Stimulated activated CD4-positive, alpha-beta T cell treated with anti-CD3 and anti-CD28 coated beads, Interleukin-4, amount 100 ng/mL, for 48 hours (primary cell): ENCODE results near the gene DNAJC7.
"Not testable (repeated sequence)": the region's sequence is repeated elsewhere in the genome, so short reads cannot be mapped to it uniquely, and the experiment has no call there.

Experiments used
- DNase-seq, 2 donors: peaks; one replicate each; pipeline ENCODE4 v3.0.0-alpha.2; 2020; ENCODE audit warnings: low read depth in 2 of 2

Gene DNAJC7

GRCh38 chr17:42012363-42012762, 4.9 kb downstream of the DNAJC7 start:
- DNase-seq: not testable (repeated sequence)

DNA sequence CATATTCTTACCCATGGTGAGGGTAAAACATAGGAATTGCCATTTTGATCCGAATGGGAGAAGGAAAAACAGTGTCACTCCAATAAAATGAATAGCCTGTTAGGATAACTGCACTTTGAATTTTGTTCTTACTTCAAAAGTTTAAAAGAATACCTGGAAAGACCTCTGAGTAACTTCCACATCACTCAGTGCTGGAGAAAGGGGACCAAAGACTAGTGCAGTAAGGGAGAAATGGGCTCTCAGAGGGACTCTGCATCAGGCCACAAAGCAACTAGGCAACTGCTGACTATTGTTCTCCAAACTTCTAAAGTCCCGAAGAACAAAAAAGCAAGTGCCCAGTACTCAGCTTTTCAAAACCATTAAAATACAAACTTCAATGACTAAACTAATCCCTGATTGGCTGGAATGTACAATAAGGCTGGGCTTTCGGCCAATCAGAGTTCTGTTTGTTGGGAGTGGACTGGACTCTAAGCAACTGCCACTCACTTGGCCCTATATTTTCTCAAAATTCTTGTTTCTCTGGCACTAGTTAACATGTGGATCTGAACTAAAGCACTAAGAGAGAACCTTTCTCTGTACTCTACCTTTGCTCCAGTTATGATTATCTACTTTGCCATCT, 6.2 kb downstream of the DNAJC7 start:
- no peak for DNase-seq

DNA sequence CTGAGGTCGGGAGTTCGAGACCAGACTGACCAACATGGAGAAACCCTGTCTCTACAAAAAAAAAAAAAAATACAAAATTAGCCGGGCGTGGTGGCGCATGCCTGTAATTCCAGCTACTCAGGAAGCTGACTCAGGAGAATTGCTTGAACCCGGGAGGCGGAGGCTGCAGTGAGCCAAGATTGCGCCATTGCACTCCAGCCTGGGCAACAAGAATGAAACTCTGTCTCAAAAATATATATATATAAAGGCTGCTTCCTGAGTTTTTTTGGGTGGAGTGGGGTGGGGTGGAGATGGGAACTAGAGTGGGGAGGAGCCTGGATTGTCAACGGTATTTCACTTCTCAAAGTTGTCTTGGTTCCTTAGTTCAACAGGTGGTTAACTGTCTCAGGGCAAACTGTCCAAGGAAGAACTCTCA, 7.0 kb downstream of the DNAJC7 start:
- DNase-seq: not testable (repeated sequence)

DNA sequence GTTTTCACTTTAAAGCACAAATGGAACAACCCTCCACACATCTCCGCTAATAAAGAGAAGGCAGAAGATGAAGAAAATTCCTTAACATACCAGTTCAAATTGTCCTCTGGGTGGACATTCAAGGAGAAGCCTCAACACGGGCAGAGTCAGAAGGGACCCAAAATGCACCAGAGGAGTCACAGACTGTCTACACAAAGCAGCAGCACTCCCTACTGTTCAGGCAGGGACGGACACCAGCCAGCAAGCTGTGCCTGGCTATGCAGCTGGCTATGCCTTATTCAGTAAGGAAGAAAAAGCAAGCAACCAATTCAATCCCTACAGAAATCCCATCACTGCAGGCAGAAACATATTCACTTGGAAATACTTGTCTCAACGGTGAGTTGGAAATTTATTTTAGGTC, 8.1 kb downstream of the DNAJC7 start:
- no peak for DNase-seq

- DNase-seq: no peak
These were observed 12.1 kb downstream of the DNAJC7 start for GRCh38 chr17:42005166-42005565.

- no peak for DNase-seq
These were observed 14.4 kb downstream of the DNAJC7 start for GRCh38 chr17:42002792-42003301.

DNA sequence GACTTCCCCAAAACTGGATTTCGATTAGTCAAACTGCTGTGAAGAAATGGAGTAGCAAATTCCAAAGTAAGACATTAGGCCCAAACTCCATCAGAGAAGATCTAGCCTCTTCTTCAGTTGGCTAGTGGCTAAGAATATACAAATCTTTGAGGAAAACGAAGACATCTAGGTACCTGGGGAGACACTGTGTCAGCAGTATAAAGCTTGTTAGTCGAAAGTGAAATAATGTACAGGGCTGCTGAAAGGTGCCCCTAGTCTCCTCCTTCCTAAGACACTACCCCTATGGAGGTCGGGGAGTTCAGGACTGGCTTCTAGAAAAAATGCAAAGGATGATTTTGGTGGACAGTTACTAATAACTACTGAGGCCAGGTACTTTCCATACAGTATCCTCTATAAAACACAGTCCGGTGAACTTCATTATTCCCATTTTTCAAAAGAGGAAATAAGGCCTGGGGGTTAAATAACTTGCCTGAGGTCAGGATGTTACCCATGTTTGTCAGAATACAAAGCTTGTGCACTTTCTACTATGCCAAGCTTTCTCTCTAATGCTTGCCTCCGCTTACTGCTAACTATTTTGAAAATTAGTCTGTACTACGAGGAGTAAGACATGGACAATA, 15.0 kb downstream of the DNAJC7 start:
- DNase-seq: no peak

DNA sequence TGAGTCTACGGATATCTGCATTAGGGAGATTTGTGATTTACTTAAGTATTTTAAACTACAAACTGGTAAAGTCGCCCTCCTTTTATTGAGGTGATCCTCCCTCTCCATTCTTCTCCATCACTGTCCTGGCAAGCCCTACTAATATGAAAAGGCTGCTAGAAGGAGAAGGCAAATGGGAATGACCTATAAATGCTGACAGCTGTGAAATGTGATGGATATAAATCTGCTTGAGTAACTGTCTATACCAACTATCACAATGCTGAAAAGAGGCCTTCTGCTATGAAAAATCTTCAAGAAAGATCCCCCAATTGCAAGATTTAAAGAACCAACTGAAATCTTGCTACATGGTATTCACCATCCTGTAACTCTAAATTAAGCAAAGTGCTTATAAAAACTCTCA, 15.5 kb downstream of the DNAJC7 start:
- DNase-seq: no peak

DNA sequence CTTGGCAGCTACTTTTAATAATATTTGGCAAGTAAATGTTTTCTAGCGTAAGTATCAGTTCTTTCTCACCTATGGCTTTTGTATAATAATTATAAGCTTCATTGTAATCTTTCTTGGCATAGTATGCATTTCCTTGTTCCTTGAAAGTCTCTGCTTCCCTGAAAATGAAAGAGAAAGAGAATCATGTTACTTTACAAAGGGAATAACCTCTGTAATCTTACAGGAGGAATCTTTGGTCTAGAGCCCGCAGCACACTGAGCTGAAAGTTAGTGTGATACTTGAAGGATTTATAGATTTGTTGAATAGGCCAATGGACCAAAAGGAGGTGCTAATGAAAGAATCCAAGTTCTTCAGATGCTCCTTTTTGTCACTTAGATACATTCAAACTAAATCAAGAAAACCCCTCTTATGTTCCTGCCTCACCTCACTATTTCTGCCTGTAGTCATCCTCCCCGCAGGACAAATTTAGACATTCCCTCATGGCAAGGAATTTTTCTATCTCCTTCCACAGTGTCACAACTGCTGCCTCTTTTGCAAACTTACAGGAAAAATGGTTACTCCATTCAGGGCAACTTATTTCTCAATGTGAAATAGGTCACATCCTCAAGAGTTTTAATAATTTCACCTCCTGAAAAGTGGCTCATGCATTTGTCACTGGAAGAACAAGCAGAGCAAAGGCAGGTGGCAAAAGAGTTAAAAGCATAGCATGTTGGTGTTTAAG, 16.7 kb downstream of the DNAJC7 start:
- DNase-seq: no peak

GRCh38 chr17:41998497-41998896, 18.7 kb downstream of the DNAJC7 start:
- no peak for DNase-seq

- no peak for DNase-seq
These were observed 20.4 kb downstream of the DNAJC7 start for GRCh38 chr17:41996855-41997164.

DNA sequence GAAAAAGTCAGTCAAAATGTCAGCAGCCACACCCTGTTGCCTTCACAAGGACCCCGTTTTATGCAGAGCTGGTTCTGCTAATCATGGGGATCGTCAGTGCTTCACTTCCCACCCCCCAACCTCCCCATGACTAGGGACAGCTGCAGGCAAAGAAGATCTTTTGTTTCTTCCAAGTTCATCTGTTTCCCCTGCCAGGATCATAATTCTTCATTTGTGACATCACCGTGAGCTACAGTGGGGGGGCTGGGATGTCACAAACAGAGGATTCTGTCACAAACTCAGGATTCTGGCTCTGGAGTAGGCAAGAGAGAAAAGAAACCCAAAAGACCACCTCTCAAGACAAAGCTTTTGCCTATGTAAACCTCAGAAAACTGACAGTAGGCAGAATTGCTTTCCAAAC, 24.7 kb downstream of the DNAJC7 start:
- no peak for DNase-seq

DNA sequence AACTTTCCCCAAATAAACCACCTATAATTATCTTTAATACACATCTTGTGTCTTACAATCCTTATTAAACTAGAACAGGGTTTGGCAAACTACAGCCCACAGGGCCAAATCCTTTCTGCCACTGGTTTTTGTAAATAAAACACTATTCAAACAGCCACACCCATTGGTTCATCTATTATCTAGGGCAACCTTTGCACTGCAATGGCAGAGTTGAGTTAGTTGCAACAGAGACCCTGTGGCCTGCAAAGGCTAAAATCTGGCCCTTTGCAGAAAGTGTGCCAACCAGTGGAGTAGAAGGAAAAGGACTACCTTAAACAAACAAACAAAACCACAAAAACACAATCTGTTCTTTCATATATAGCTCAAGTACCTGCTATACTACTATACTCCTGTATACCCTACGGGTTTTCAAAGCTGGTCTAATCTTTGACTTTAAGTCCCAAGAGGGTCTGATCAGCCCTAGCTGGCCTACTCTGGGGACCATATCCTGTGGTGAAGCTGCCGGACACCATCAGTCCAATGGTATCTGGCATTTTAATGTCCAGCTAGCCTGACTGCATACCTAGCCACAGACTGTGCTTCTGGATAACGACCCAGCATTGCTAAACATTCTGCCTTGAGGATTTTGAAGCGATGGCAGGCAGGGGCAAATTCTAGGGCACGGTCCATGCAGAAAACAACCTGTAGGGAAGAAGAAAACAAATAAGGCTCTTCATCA, 27.4 kb downstream of the DNAJC7 start:
- no peak for DNase-seq

DNA sequence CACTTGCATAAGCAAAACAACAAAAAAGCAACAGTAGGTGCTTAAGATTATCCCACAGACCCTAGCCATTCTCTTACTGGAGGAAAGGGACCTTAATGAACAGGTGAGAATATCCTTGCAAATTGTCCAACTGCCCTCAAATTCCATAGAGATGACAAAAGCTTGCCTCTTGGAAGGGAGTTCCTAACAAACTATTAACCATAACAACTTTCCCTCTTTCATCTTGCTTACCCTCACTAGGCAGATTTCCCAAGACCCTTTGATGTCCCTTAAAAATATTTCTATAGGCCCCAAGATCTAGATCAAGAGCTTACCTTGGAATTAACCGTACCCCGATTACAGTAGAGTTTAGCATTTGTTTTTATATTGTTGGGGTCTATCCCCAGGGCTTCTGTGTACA, 28.8 kb downstream of the DNAJC7 start:
- DNase-seq: no peak

DNA sequence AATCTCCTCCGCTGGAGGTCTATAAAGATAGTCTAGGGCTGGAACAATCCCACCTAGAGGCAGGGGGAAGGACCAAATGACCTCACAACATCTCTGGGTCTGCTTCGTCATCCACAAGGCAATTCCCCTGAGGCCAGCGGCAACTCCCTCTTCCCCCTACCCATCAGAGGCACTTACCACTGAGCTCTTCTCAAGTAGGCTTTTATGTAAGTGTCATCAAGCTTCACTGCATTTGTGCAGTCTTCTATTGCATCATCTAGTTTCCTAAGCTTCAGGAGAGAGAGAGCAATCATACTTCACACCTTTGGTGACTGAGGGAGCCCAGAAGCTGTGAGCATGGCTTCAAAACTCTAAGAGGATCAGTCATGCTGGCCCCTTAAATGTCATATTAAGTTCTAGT, 29.6 kb downstream of the DNAJC7 start:
- no peak for DNase-seq

GRCh38 chr17:41986634-41987033, 30.6 kb downstream of the DNAJC7 start:
- DNase-seq: no peak

DNA sequence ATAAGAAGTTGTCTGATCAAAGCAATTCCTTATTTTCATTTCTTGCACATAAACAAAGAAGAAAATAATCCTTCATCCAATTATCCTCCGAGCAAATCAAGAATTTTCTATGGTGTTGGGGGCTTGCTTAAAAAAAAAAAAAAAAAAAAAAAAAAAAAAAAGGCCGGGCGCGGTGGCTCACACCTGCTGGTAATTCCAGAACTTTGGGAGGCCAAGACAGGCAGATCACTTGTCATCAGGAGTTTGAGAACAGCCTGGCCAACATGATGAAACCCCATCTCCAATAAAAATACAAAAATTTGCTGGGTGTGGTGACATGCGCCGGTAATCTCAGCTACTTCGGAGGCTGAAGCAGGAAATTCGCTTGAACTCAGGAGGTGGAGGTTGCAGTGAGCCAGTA, 31.3 kb downstream of the DNAJC7 start:
- no peak for DNase-seq

DNA sequence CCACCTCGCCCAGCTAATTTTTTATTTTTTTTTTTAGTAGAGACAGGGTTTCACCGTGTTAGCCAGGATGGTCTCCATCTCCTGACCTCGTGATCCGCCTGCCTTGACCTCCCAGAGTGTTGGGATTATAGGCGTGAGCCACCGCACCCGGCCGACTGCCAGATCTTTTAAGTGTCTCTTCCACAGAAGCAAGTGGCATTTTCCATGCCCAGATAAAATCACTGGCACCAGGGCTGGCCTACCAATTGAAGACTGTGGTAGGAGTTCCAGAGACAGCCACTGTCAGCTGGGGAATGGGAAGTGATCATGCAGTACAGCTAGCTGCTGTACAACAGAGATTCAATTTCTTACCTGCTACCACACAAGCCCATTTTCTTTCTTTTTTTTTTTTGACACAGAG, 32.8 kb downstream of the DNAJC7 start:
- DNase-seq: no peak

DNA sequence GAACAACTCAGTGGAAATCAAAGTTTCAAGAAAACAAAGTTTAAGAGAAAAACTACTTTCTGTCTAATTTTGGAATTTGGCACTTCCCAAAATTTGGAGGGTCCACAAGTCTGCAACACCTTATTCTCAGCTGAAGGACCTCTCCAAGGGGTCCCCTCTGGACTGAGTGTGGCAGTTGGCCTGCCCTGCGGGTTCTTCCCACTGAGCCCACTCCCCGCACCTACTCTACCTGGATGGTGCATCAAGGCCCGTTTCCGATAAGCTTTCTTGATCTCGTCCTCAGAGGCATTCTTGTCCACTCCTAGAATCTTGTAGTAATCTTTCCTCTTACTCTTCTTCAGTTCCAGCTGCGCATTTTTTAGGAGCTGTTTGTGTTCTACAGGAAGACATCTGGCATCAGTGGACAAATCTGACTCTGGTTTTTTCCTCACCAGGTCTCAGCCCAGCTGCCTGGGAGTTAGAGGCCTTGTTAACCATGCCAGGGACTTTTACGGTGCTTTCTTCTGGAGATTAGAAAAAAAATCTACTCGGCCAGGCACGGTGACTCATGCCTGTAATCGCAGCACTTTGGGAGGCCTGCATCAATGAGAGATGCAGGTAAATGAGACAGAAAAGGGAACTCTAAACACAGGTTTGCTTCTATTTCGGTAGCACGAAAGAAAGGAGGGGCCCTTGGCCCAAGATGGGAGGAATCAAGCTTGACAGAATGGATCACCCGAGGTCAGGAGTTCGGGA, 35.0 kb downstream of the DNAJC7 start:
- no peak for DNase-seq

GRCh38 chr17:41977991-41978390, 39.2 kb downstream of the DNAJC7 start:
- DNase-seq: no peak

DNA sequence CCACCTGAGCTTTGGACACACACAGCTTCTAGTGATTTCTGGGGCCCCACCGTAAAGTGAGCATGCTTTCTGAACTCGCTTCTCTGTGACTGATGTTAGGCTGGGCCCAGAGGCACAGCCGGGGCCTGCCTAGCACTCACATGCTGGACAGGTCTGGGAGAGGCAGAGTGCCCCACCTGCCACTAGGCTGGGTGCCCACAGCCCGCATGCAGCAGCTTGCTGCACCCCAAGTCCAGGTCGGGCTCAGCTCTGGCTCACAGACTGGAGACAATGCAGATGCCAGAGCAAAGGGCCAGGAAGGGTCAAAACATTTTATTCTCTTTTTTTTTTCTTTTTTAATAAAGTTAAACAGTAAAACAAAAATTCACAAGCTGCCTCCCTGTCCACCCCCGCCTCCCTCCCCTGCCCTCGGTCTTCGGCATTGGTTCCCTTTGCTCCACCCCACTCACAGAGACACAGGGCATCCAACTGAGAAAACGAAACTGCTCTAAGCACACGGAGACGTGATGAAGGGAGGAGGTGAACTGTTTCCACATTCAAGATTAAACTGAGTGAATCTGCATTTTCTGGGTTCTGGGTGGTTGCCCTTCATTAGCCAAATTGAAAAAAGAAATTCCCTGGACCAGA, 41.0 kb downstream of the DNAJC7 start:
- no peak for DNase-seq
